Stimulated activated CD8-positive, alpha-beta memory T cell treated with anti-CD3 and anti-CD28 coated beads, Interleukin-12 subunit alpha, Interleukin-12 subunit beta, amount 100 ng/mL, for 1 hour (primary cell): ENCODE data around the gene AFAP1.

ENCODE experiments used
- DNase-seq: peaks from one replicate; pipeline ENCODE4 v3.0.0-alpha.2; 2020; ENCODE audit warnings: low read depth

Gene AFAP1

GRCh38 chr4:7968262-7968896, 28.7 kb upstream of the AFAP1 start:
- DNase-seq, result no peak

- no peak for DNase-seq
Observed at GRCh38 chr4:7967501-7968261, 28.0 kb upstream of the AFAP1 start.

- no peak for DNase-seq
Observed at GRCh38 chr4:7967063-7967440, 27.4 kb upstream of the AFAP1 start.

GRCh38 chr4:7966281-7967062, 26.8 kb upstream of the AFAP1 start:
- no peak for DNase-seq

GRCh38 chr4:7964890-7965662, 25.4 kb upstream of the AFAP1 start:
- no peak for DNase-seq

GRCh38 chr4:7964459-7964858, 24.8 kb upstream of the AFAP1 start:
- no peak for DNase-seq

- DNase-seq, result no peak
Observed at GRCh38 chr4:7963691-7964090, 24.0 kb upstream of the AFAP1 start.

GRCh38 chr4:7962609-7963508, 23.2 kb upstream of the AFAP1 start:
- DNase-seq, result no peak

GRCh38 chr4:7960790-7961655, 21.4 kb upstream of the AFAP1 start:
- DNase-seq, result no peak

- no peak for DNase-seq
Observed at GRCh38 chr4:7960017-7960789, 20.5 kb upstream of the AFAP1 start.

GRCh38 chr4:7959078-7959477, 19.4 kb upstream of the AFAP1 start:
- DNase-seq, result no peak

GRCh38 chr4:7956934-7957656, 17.4 kb upstream of the AFAP1 start:
- DNase-seq, result no peak

GRCh38 chr4:7956270-7956808, 16.7 kb upstream of the AFAP1 start:
- no peak for DNase-seq

- DNase-seq, result no peak
Observed at GRCh38 chr4:7955393-7955792, 15.7 kb upstream of the AFAP1 start.

- DNase-seq, result no peak
Observed at GRCh38 chr4:7952615-7953014, 13.0 kb upstream of the AFAP1 start.

GRCh38 chr4:7950301-7951092, 10.8 kb upstream of the AFAP1 start:
- DNase-seq, result no peak

GRCh38 chr4:7949759-7950158, 10.1 kb upstream of the AFAP1 start:
- DNase-seq, result no peak

- no peak for DNase-seq
Observed at GRCh38 chr4:7947927-7948326, 8.3 kb upstream of the AFAP1 start.
